GM19328 (cell line): Measurements from ENCODE around the gene CORO1A.
"Not testable (repeated sequence)": the region's sequence is repeated elsewhere in the genome, so short reads cannot be mapped to it uniquely, and the experiment has no call there.

Experiments used
- ATAC-seq: cut with Tn5 transposase; IDR thresholded peaks from one replicate; pipeline ENCODE4 v1.9.1; 2021; ENCODE audit warnings: mild to moderate bottlenecking, moderate library complexity; ENCODE audit not compliant: unreplicated experiment

Gene CORO1A

GRCh38 chr16:30183233-30184095 lies at the start of gene CORO1A:
Gene CORO1A, plus strand, starts transcription at chr16:30183602. Its CDS starts 1,608 bp downstream, at chr16:30185210.
- ATAC-seq, result peak; percentile 51

DNA sequence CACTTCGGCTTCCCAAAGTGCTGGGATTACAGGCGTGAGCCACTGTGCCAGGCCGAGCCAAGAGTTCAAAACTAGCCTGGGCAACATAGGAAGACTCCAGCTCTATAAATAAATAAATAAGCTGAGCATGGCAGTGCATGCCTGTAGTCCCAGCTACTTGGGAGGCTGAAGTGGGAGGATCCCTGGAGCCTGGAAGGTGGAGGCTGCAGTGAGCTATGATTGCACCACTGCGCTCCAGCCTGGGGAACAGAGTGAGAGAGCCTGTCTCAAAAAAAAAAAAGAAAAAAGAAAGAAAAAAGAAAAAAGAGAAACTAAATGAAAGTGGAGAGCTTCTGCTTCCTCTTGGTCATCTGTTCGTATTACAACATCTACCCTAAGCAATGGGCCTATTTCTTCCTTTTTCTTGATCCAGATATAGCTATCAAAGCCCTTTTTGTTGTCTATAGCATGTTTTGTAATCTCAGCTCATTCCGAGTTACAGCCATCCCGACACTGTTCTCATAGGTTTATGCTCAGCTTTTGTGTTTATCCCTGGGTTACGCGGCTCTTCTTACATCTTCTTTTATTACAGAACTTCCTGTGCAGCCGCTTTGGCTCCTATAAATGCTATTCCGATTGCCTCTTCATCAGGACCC lies 46.3 kb upstream of the CORO1A start:
- ATAC-seq, result no peak

GRCh38 chr16:30137897-30138296 lies 45.5 kb upstream of the CORO1A start:
- no peak for ATAC-seq

- ATAC-seq, result no peak
Measured at GRCh38 chr16:30139583-30140481, 43.6 kb upstream of the CORO1A start.

- ATAC-seq, result no peak
Measured at GRCh38 chr16:30141750-30142149, 41.7 kb upstream of the CORO1A start.

- no peak for ATAC-seq
Measured at GRCh38 chr16:30142672-30143346, 40.6 kb upstream of the CORO1A start.

- ATAC-seq, result no peak
Measured at GRCh38 chr16:30143347-30143702, 40.1 kb upstream of the CORO1A start.

DNA sequence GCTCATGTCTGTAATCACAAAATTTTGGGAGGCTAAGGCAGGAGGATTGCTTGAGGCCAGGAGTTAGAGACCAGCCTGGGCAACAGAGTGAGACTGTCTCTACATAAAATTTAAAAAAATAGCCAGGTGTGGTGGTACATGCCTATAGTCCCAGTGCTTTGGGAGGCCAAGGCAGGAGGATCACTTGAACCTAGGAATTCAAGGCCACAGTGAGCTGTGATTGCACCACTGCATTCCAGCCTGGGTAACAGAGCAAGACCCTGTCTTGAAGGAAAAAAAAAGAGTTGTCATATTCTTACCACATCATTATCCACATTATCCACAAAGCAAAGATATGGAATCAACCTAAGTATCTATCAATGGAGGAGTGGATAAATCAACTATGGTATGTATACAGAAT lies 39.4 kb upstream of the CORO1A start:
- no peak for ATAC-seq

DNA sequence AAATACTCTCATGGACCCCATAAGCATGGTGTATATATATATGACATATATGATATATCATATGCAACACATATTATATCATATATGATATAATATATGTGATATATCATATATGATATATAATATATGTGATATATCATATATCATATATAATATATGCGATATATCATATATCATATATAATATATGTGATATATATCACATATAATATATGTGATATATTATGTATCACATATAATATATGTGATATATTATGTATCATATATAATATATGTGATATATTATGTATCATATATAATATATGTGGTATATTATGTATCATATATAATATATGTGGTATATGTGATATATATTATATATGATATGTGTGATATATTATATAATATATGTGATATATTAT lies 38.5 kb upstream of the CORO1A start:
- no peak for ATAC-seq

GRCh38 chr16:30145657-30146056 lies 37.7 kb upstream of the CORO1A start:
- no peak for ATAC-seq

DNA sequence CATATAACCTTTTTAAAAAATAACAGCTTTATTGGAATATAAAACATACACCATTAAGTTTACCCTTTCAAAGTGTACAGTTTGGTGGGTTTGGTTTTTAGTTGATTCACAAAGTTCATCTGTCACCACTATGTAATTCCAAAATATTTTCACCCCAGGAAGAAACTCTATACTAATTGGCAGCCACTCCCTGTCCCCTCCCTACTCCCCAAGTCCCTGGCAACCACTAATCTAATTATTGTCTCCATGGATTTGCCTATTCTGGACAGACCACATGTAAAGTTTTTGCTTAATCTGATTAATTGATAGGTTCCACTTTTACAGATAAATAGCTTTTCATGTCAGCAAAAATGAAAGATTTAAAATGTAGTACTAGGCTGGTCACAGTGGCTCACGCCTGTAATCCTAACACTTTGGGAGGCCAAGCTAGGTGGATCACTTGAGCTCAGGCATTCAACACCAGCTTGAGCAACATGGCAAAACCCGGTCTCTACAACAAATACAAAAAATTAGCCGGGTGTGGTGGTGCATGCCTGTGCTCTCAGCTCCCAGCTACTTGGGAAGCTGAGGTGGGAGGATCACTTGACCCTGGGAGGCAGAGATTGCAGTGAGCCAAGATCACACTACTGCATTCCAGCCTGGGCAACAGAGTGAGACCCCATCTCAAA lies 35.4 kb upstream of the CORO1A start:
- ATAC-seq, result no peak

GRCh38 chr16:30149250-30149930 lies 34.0 kb upstream of the CORO1A start:
- ATAC-seq, result no peak

GRCh38 chr16:30151091-30151490 lies 32.3 kb upstream of the CORO1A start:
- ATAC-seq, result no peak

DNA sequence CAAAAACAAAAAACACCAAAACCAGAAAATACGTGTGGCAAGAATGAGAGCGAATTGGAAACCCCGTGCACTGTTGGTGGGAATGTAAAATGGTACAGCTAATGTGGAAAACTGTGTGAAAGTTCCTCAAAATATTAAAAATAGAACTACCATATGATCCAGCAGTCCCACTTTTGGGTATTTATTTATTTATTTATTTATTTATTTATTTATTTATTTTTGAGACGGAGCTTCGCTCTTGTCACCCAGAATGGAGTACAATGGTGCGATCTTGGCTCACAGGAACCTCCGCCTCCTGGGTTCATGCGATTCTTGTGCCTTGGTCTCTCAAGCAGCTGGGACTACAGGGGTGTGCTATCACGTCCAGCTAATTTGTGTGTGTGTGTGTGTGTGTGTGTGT lies 30.9 kb upstream of the CORO1A start:
- ATAC-seq, result no peak

DNA sequence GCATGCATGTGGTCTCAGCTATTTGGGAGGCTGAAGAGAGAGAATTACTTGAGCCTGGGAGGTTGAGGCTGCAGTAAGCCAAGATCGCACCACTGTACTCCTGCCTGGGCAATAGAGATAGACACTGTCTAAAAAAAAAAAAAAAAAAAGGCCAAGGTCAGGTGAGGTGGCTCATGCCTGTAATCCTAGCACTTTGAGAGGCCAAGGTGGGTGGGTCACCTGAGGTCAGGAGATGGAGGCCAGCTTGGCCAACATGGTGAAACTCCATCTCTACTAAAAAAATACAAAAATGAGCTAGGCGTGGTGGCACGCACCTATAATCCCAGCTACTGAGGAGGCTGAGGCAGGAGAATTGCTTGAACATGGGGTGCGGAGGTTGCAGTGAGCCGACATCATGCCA lies 28.2 kb upstream of the CORO1A start:
- no peak for ATAC-seq

DNA sequence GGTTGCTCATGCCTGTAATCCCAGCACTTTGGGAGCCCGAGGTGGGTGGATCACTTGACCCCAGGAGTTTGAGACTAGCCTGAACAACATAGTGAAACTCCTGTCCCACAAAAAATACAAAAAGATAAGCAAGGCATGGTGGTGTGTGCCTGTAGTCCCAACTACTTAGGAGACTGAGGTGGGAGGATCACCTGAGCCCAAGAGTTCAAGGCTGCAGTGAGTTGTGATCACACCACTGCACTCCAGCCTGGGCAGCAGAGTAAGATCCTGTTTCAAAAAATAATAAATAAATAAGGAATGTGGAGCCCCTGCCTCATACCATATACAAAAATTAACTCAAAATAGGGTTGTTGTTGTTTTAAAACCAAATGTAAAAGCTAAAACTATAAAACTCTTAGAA lies 26.2 kb upstream of the CORO1A start:
- ATAC-seq, result no peak

- no peak for ATAC-seq
Measured at GRCh38 chr16:30163538-30163937, 19.9 kb upstream of the CORO1A start.

DNA sequence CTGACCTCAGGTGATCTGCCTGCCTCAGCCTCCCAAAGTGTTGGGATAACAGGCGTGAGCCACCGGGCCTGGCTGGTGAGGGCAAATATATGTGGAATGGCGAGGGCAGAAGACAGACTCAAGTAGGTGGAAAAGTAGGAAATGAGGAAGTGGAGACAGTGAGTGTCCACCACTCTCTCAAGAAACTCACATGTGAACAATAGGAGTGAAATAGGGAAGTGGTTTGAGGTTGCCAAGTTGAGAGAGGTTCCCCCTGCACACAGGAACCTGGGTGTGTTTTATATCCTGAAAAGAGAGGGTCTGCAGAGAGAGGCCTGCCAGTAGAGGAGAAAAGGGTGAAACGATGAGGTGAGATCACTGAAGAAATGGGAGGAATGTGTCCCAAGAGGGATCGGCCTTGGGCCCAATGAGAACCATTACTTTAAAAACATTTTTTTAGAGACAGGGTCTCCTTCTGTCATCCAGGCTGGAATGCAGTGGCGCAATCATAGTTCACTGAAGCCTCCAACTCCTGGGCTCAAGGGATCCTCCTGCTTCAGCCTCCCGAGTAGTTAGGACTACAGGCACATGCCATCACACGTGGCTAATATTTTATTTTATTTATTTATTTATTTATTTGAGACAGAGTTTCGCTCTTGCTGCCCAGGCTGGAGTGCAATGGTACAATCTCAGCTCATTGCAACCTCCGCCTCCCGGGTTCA lies 17.1 kb upstream of the CORO1A start:
- no peak for ATAC-seq

DNA sequence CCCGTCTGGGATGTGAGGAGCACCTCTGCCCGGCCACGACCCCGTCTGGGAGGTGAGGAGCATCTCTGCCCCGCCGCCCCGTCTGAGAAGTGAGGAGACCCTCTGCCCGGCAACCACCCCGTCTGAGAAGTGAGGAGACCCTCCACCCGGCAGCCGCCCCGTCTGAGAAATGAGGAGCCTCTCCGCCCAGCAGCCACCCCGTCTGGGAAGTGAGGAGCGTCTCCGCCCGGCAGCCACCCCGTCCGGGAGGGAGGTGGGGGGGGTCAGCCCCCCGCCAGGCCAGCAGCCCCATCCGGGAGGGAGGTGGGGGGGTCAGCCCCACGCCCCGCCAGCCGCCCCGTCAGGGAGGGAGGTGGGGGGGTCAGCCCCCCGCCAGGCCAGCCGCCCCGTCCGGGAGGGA lies 14.7 kb upstream of the CORO1A start:
- not testable (repeated sequence) for ATAC-seq
